Activated naive CD4-positive, alpha-beta T cell treated with anti-CD3 and anti-CD28 coated beads, Interleukin-2, amount 10 ng/mL, durations not matched to agents 7 days and 5 days (primary cell): ENCODE results near the gene GKAP1.
"Not testable (repeated sequence)": the region's sequence is repeated elsewhere in the genome, so short reads cannot be mapped to it uniquely, and the experiment has no call there.

Experiments
- CTCF ChIA-PET: fragments of 350-600 bp; sonication (Branson Sonifier 250); formaldehyde crosslinking; loops from one replicate; lab custom pipeline; 2021; ENCODE audit warnings: antibody characterized with exemption; lab: Charles Lee
- DNase-seq: peaks from one replicate; pipeline ENCODE4 v3.0.0-alpha.2; 2020
- H3K27ac Mint-ChIP-seq: one replicate; pipeline ENCODE4 v1.8.0; 2021; ENCODE audit warnings: mild to moderate bottlenecking, moderate library complexity, mixed read lengths
- H3K27me3 Mint-ChIP-seq: one replicate; pipeline ENCODE4 v1.8.0; 2021; ENCODE audit warnings: mild to moderate bottlenecking, mixed read lengths
- H3K36me3 Mint-ChIP-seq: one replicate; pipeline ENCODE4 v1.8.0; 2021; ENCODE audit warnings: mixed read lengths
- H3K4me1 Mint-ChIP-seq: one replicate; pipeline ENCODE4 v1.8.0; 2021; ENCODE audit warnings: mixed read lengths
- H3K4me3 Mint-ChIP-seq: one replicate; pipeline ENCODE4 v1.8.0; 2021; ENCODE audit warnings: mild to moderate bottlenecking, moderate library complexity, mixed read lengths
- H3K9me3 Mint-ChIP-seq: one replicate; pipeline ENCODE4 v1.8.0; 2021; ENCODE audit warnings: mixed read lengths

Gene GKAP1

GRCh38 chr9:83775932-83776331, 41.6 kb downstream of the GKAP1 start:
- no peak overlapping the region for H3K4me3 Mint-ChIP-seq
- no peaks in the 10 kb centered on the region for H3K4me1 Mint-ChIP-seq
- CTCF ChIA-PET, result interaction anchor here (0.6 kb wide), 1 partner anchor 18 kb away, joined by 3 read pairs; no protein-coding TSS in a partner anchor
- no peak overlapping the region for H3K27ac Mint-ChIP-seq
- H3K36me3 Mint-ChIP-seq, result peaks cover 2% of the 10 kb centered on the region
- H3K27me3 Mint-ChIP-seq, result no peaks in the 10 kb centered on the region
- H3K9me3 Mint-ChIP-seq, result no peaks in the 10 kb centered on the region
- DNase-seq, result no peak

GRCh38 chr9:83772860-83773259, 44.7 kb downstream of the GKAP1 start:
- Mint-ChIP-seq H3K4me1 (no peaks in the 10 kb centered on the region), H3K27ac (no peak overlapping the region), H3K9me3 (no peaks in the 10 kb centered on the region), H3K36me3 (peaks cover 2% of the 10 kb centered on the region), H3K27me3 (no peaks in the 10 kb centered on the region), H3K4me3 (no peak overlapping the region)
- DNase-seq, result no peak
- CTCF ChIA-PET, result no interaction called here

- no peak overlapping the region for H3K4me3 Mint-ChIP-seq
- H3K27ac Mint-ChIP-seq, result no peak overlapping the region
- H3K9me3 Mint-ChIP-seq, result peaks cover 12% of the 10 kb centered on the region
- CTCF ChIA-PET, result no interaction called here
- DNase-seq, result no peak
- peaks cover 5% of the 10 kb centered on the region for H3K36me3 Mint-ChIP-seq
- no peaks in the 10 kb centered on the region for H3K4me1 Mint-ChIP-seq
- peaks cover 3% of the 10 kb centered on the region for H3K27me3 Mint-ChIP-seq
Observed at GRCh38 chr9:83765376-83765775, 52.2 kb downstream of the GKAP1 start.

- no peaks in the 10 kb centered on the region for H3K9me3 Mint-ChIP-seq
- no peak for DNase-seq
- H3K27me3 Mint-ChIP-seq, result no peaks in the 10 kb centered on the region
- CTCF ChIA-PET, result no interaction called here
- H3K4me3 Mint-ChIP-seq, result no peak overlapping the region
- peaks cover 2% of the 10 kb centered on the region for H3K36me3 Mint-ChIP-seq
- no peak overlapping the region for H3K27ac Mint-ChIP-seq
- H3K4me1 Mint-ChIP-seq, result no peaks in the 10 kb centered on the region
Observed at GRCh38 chr9:83754383-83754977, 63.1 kb downstream of the GKAP1 start.

GRCh38 chr9:83749706-83750105, 67.9 kb downstream of the GKAP1 start:
- Mint-ChIP-seq H3K4me1 (peaks cover 2% of the 10 kb centered on the region), H3K27ac (no peak overlapping the region), H3K27me3 (no peaks in the 10 kb centered on the region), H3K9me3 (no peaks in the 10 kb centered on the region), H3K36me3 (peaks cover 2% of the 10 kb centered on the region), H3K4me3 (no peak overlapping the region)
- CTCF ChIA-PET, result no interaction called here
- DNase-seq, result no peak

GRCh38 chr9:83744206-83744605, 73.4 kb downstream of the GKAP1 start:
- no peak for DNase-seq
- peaks cover 2% of the 10 kb centered on the region for H3K4me1 Mint-ChIP-seq
- H3K4me3 Mint-ChIP-seq, result no peak overlapping the region
- H3K27me3 Mint-ChIP-seq, result no peaks in the 10 kb centered on the region
- H3K27ac Mint-ChIP-seq, result no peak overlapping the region
- CTCF ChIA-PET, result no interaction called here
- H3K9me3 Mint-ChIP-seq, result no peaks in the 10 kb centered on the region
- H3K36me3 Mint-ChIP-seq, result peaks cover under 1% of the 10 kb centered on the region

- CTCF ChIA-PET, result no interaction called here
- no peaks in the 10 kb centered on the region for H3K9me3 Mint-ChIP-seq
- no peaks in the 10 kb centered on the region for H3K36me3 Mint-ChIP-seq
- H3K27ac Mint-ChIP-seq, result no peak overlapping the region
- no peaks in the 10 kb centered on the region for H3K4me1 Mint-ChIP-seq
- peaks cover 4% of the 10 kb centered on the region for H3K27me3 Mint-ChIP-seq
- DNase-seq, result no peak
- no peak overlapping the region for H3K4me3 Mint-ChIP-seq
Observed at GRCh38 chr9:83733739-83734138, 83.8 kb downstream of the GKAP1 start.

- H3K9me3 Mint-ChIP-seq, CTCF ChIA-PET, DNase-seq, H3K4me1 Mint-ChIP-seq, H3K4me3 Mint-ChIP-seq, H3K27ac Mint-ChIP-seq, H3K36me3 Mint-ChIP-seq, H3K27me3 Mint-ChIP-seq: not testable (repeated sequence)
Observed at GRCh38 chr9:83728591-83729368, 88.8 kb downstream of the GKAP1 start.

- Mint-ChIP-seq H3K4me3 (no peak overlapping the region), H3K9me3 (peaks cover 1% of the 10 kb centered on the region), H3K4me1 (no peaks in the 10 kb centered on the region), H3K27ac (no peak overlapping the region), H3K36me3 (no peaks in the 10 kb centered on the region), H3K27me3 (peaks cover 4% of the 10 kb centered on the region)
- CTCF ChIA-PET, result no interaction called here
- no peak for DNase-seq
Observed at GRCh38 chr9:83724436-83724835, 93.1 kb downstream of the GKAP1 start.

GRCh38 chr9:83722726-83723495, 94.7 kb downstream of the GKAP1 start:
- Mint-ChIP-seq H3K27ac (no peak overlapping the region), H3K36me3 (no peaks in the 10 kb centered on the region), H3K27me3 (peaks cover 4% of the 10 kb centered on the region), H3K4me1 (no peaks in the 10 kb centered on the region), H3K9me3 (peaks cover 1% of the 10 kb centered on the region), H3K4me3 (no peak overlapping the region)
- no peak for DNase-seq
- CTCF ChIA-PET, result no interaction called here

- Mint-ChIP-seq H3K9me3 (peaks cover 1% of the 10 kb centered on the region), H3K4me1 (no peaks in the 10 kb centered on the region), H3K36me3 (no peaks in the 10 kb centered on the region), H3K27ac (no peak overlapping the region), H3K27me3 (peaks cover 4% of the 10 kb centered on the region), H3K4me3 (no peak overlapping the region)
- CTCF ChIA-PET, result no interaction called here
- DNase-seq, result no peak
Observed at GRCh38 chr9:83721509-83721908, 96.1 kb downstream of the GKAP1 start.

GRCh38 chr9:83715794-83716193, 101.8 kb downstream of the GKAP1 start:
- Mint-ChIP-seq H3K27ac (no peak overlapping the region), H3K4me1 (no peaks in the 10 kb centered on the region), H3K4me3 (no peak overlapping the region), H3K9me3 (no peaks in the 10 kb centered on the region), H3K27me3 (no peaks in the 10 kb centered on the region), H3K36me3 (no peaks in the 10 kb centered on the region)
- CTCF ChIA-PET, result interaction anchor here (0.8 to 1.0 kb wide), 2 partner anchors 12 to 95 kb away, joined by 3 read pairs; no protein-coding TSS in a partner anchor
- DNase-seq, result no peak

GRCh38 chr9:83715221-83715620, 102.3 kb downstream of the GKAP1 start:
- CTCF ChIA-PET, result interaction anchor here (0.8 to 1.0 kb wide), 2 partner anchors 12 to 95 kb away, joined by 3 read pairs; no protein-coding TSS in a partner anchor

GRCh38 chr9:83714329-83714728, 103.2 kb downstream of the GKAP1 start:
- H3K4me3 Mint-ChIP-seq, result no peak overlapping the region
- CTCF ChIA-PET, result no interaction called here
- H3K36me3 Mint-ChIP-seq, result no peaks in the 10 kb centered on the region
- H3K9me3 Mint-ChIP-seq, result no peaks in the 10 kb centered on the region
- H3K27ac Mint-ChIP-seq, result no peak overlapping the region
- H3K4me1 Mint-ChIP-seq, result peaks cover 5% of the 10 kb centered on the region
- no peaks in the 10 kb centered on the region for H3K27me3 Mint-ChIP-seq
- no peak for DNase-seq

More at GRCh38 chr9:83715221-83715620, 102.3 kb downstream of the GKAP1 start:
- Mint-ChIP-seq H3K36me3 (no peaks in the 10 kb centered on the region), H3K4me3 (no peak overlapping the region), H3K9me3 (no peaks in the 10 kb centered on the region), H3K27me3 (no peaks in the 10 kb centered on the region), H3K4me1 (peaks cover 1% of the 10 kb centered on the region), H3K27ac (no peak overlapping the region)
- no peak for DNase-seq
